ENCODE data around the gene HARS2.

Gene HARS2

GRCh38 chr5:140672455-140673186 is 18.6 kb upstream of the HARS2 start:
- H3K4me3 ChIP-seq (ENCODE audit: insufficient read depth, low read length, poor library complexity, severe bottlenecking) = no peak overlapping the region
- H3K27ac ChIP-seq (ENCODE audit: low read depth, low read length) = no peak overlapping the region
- H3K4me2 ChIP-seq (ENCODE audit: low read depth, low read length, poor library complexity, severe bottlenecking) = no peak overlapping the region
- H3K79me2 ChIP-seq (ENCODE audit: insufficient read depth, low read length) = peaks cover 1% of the 10 kb centered on the region
- H3K9me3 ChIP-seq (ENCODE audit: insufficient read depth, low read length) = no peaks in the 10 kb centered on the region
- H3K36me3 ChIP-seq (ENCODE audit: low read length) = no peaks in the 10 kb centered on the region
- H3K9ac ChIP-seq (ENCODE audit: low read length) = no peak overlapping the region
- H3F3A ChIP-seq (ENCODE audit: insufficient read depth) = no peaks in the 10 kb centered on the region
- H2AFZ ChIP-seq (ENCODE audit: low read depth, low read length, severe bottlenecking) = no peak overlapping the region
- no peaks in the 10 kb centered on the region for H4K20me1 ChIP-seq (ENCODE audit: low read depth, low read length)
- TF ChIP-seq EZH2phosphoT487 (conservative IDR thresholded peaks at IDR 0.05; ENCODE audit: low read length) (no peak), CTCF (IDR thresholded peaks at IDR 0.05; ENCODE audit: insufficient read depth, low read length, poor library complexity, severe bottlenecking) (no peak)
- no peaks in the 10 kb centered on the region for H3K27me3 ChIP-seq (ENCODE audit: low read length)
- no peaks in the 10 kb centered on the region for H3K9me2 ChIP-seq (replicated peaks; ENCODE audit: insufficient read depth, low read length)

GRCh38 chr5:140673187-140673976 is 17.9 kb upstream of the HARS2 start, which contains the start of gene DND1:
Gene DND1, minus strand, starts transcription at chr5:140673576. Its CDS starts 34 bp downstream, at chr5:140673542.
- Histone ChIP-seq H3K79me2 (ENCODE audit: insufficient read depth, low read length) (no peaks in the 10 kb centered on the region), H3K4me3 (ENCODE audit: insufficient read depth, low read length, poor library complexity, severe bottlenecking) (no peak within 1 kb of the TSS), H3K27me3 (ENCODE audit: low read length) (no peaks in the 10 kb centered on the region), H3F3A (ENCODE audit: insufficient read depth) (no peaks in the 10 kb centered on the region), H2AFZ (ENCODE audit: low read depth, low read length, severe bottlenecking) (no peak within 1 kb of the TSS), H3K27ac (ENCODE audit: low read depth, low read length) (no peak within 1 kb of the TSS), H3K9ac (ENCODE audit: low read length) (no peak within 1 kb of the TSS), H3K4me2 (ENCODE audit: low read depth, low read length, poor library complexity, severe bottlenecking) (no peak within 1 kb of the TSS), H3K36me3 (ENCODE audit: low read length) (no peaks in the 10 kb centered on the region), H3K9me2 (replicated peaks; ENCODE audit: insufficient read depth, low read length) (no peaks in the 10 kb centered on the region), H3K9me3 (ENCODE audit: insufficient read depth, low read length) (no peaks in the 10 kb centered on the region), H4K20me1 (ENCODE audit: low read depth, low read length) (no peaks in the 10 kb centered on the region)
- TF ChIP-seq EZH2phosphoT487 (conservative IDR thresholded peaks at IDR 0.05; ENCODE audit: low read length) (no peak), CTCF (IDR thresholded peaks at IDR 0.05; ENCODE audit: insufficient read depth, low read length, poor library complexity, severe bottlenecking) (no peak)

GRCh38 chr5:140674211-140674610 is 17.0 kb upstream of the HARS2 start:
- TF ChIP-seq EZH2phosphoT487 (conservative IDR thresholded peaks at IDR 0.05; ENCODE audit: low read length) (no peak), CTCF (IDR thresholded peaks at IDR 0.05; ENCODE audit: insufficient read depth, low read length, poor library complexity, severe bottlenecking) (no peak)
- H3K36me3 ChIP-seq (ENCODE audit: low read length) = 0 out of 2 replicates have a peak, but pooled peaks cover 2% of the 10 kb centered on the region
- no peak overlapping the region for H3K4me2 ChIP-seq (ENCODE audit: low read depth, low read length, poor library complexity, severe bottlenecking)
- no peaks in the 10 kb centered on the region for H3K79me2 ChIP-seq (ENCODE audit: insufficient read depth, low read length)
- H3F3A ChIP-seq (ENCODE audit: insufficient read depth) = no peaks in the 10 kb centered on the region
- no peaks in the 10 kb centered on the region for H3K27me3 ChIP-seq (ENCODE audit: low read length)
- H3K27ac ChIP-seq (ENCODE audit: low read depth, low read length) = no peak overlapping the region
- no peaks in the 10 kb centered on the region for H3K9me2 ChIP-seq (replicated peaks; ENCODE audit: insufficient read depth, low read length)
- no peak overlapping the region for H3K9ac ChIP-seq (ENCODE audit: low read length)
- no peaks in the 10 kb centered on the region for H4K20me1 ChIP-seq (ENCODE audit: low read depth, low read length)
- H3K4me3 ChIP-seq (ENCODE audit: insufficient read depth, low read length, poor library complexity, severe bottlenecking) = no peak overlapping the region
- H2AFZ ChIP-seq (ENCODE audit: low read depth, low read length, severe bottlenecking) = no peak overlapping the region
- no peaks in the 10 kb centered on the region for H3K9me3 ChIP-seq (ENCODE audit: insufficient read depth, low read length)

All from SU-DHL-6 (cell line).